ENCODE data around the gene C19orf12. TPM values are rescaled to one million over a fixed set of nuclear protein-coding genes. Genes with fewer than 3 reads are reported as not detected.

Gene C19orf12
- polyA plus RNA-seq, 5 donors: 17.6 to 23.6 (median 20.8) TPM

GRCh38 chr19:29699861-29700260, 15.2 kb downstream of the C19orf12 start:
- DNase-seq: no peak

- DNase-seq: no peak
These were observed 17.4 kb downstream of the C19orf12 start for GRCh38 chr19:29697523-29698261.

- DNase-seq: no peak
These were observed 18.6 kb downstream of the C19orf12 start for GRCh38 chr19:29696565-29696846.

GRCh38 chr19:29695765-29696564, 19.1 kb downstream of the C19orf12 start:
- DNase-seq: no peak

GRCh38 chr19:29694669-29695627, 20.1 kb downstream of the C19orf12 start:
- DNase-seq: peak in 1 of 2 donors; percentile 27

GRCh38 chr19:29694161-29694560, 20.9 kb downstream of the C19orf12 start:
- DNase-seq: no peak

- no peak for DNase-seq
These were observed 24.2 kb downstream of the C19orf12 start for GRCh38 chr19:29690842-29691241.

- DNase-seq: no peak
These were observed 26.9 kb downstream of the C19orf12 start for GRCh38 chr19:29687897-29688728.

GRCh38 chr19:29687244-29687896, 27.7 kb downstream of the C19orf12 start:
- DNase-seq: no peak

- DNase-seq: no peak
These were observed 28.7 kb downstream of the C19orf12 start for GRCh38 chr19:29686285-29686805.

- DNase-seq: no peak
These were observed 29.7 kb downstream of the C19orf12 start for GRCh38 chr19:29685326-29685725.

GRCh38 chr19:29683009-29683408, 32.1 kb downstream of the C19orf12 start:
- no peak for DNase-seq

- no peak for DNase-seq
These were observed 32.7 kb downstream of the C19orf12 start for GRCh38 chr19:29682236-29682895.

GRCh38 chr19:29681422-29682235, 33.4 kb downstream of the C19orf12 start:
- DNase-seq: no peak

GRCh38 chr19:29680937-29681336, 34.1 kb downstream of the C19orf12 start:
- no peak for DNase-seq

- DNase-seq: no peak
These were observed 34.6 kb downstream of the C19orf12 start for GRCh38 chr19:29680447-29680846.

GRCh38 chr19:29679598-29680210, 35.4 kb downstream of the C19orf12 start:
- DNase-seq: no peak

GRCh38 chr19:29678484-29679106, 36.5 kb downstream of the C19orf12 start:
- DNase-seq: no peak
